HG02973 (cell line): Measurements from ENCODE around the gene AMMECR1.
"Not testable (repeated sequence)": the region's sequence is repeated elsewhere in the genome, so short reads cannot be mapped to it uniquely, and the experiment has no call there.

Experiments used
- ATAC-seq: cut with Tn5 transposase; IDR thresholded peaks from one replicate; pipeline ENCODE4 v1.9.1; 2021; ENCODE audit warnings: moderate library complexity; ENCODE audit not compliant: unreplicated experiment

Gene AMMECR1

GRCh38 chrX:110317820-110318663 is at the start of gene AMMECR1:
TSS of gene AMMECR1 (minus strand) at chrX:110318085. CDS start at chrX:110318071, 14 bp downstream.
- peak; percentile 80 for ATAC-seq

DNA sequence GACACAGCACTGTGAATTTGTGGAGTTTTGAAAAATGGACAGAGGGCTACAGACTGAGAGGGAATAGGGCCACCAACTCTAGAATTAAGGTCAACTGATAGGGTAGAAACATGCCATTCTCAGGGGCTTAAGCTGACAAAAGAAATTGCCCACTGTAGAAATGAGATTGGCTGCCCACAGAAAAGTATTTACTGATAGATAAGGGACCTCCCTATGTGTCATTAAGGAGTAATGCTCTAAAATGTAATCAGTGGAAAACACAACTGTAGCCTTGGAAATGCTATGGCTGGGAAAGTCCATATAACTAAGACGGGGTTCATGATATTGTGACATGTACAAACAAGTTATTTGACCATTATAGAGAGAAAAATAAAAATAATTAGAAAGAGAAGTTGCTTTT is 45.4 kb upstream of the AMMECR1 start:
- ATAC-seq = no peak

DNA sequence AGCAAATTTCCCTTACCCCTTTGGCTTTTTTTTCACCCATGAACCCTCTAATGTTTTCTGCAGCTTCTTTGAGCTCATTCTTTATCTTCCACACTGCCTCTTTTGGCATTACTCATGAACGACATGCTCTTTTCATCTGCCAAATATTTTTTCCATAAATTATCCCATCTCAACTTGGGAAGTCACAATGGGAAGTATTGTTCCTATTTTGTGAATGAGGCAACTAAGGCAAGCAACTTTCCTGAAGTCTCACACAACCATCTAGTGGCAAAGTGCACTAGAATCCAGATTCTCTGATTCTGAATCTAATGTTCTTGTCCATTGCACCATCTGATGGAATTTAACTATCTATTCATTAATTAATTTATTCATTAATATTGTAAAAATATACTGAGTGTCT is 41.4 kb upstream of the AMMECR1 start:
- ATAC-seq = no peak

DNA sequence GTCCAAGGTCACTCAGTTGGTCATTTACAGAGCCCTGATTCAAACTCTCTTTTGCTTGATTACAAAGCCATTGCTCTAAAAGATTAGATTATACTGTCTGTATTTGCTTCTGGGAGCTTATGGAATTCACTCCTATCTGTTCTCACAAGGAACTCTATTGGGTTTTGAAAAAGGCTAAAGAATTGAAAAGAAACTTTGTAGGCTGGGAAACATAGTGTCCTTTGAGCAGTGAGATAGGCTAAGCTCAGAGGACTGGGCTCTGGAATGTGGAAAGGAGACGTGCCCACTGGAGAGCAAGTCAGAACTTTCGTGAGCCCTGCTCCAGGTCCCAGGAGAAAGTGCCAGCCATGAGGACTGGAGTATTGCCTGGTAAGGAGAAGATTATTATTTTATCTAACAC is 40.7 kb upstream of the AMMECR1 start, which contains the start of gene RTL9:
Gene RTL9 (plus strand): TSS at position 301 of the 400 bp plus-strand sequence. CDS start 91,770 bp downstream, outside the sequence.
- ATAC-seq = no peak

DNA sequence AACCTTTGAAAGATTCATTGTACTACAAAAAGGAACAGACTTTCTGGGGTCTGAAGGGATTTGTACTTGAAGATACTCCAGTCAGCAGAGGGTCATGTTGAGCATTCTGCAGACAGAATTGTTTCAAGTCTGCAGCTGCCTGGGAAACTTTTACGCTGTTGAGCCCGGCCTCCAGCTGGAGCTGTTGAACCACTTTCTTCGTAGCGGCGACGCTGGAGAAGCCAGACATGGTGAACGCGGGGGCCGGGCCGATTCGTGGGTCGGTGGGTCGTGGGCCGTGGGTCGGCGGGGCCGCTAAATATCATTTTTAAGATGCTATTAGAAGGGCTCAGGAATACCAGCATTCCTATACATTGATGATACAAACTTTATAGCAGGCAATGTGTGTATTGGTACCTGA is 28.8 kb upstream of the AMMECR1 start:
- no peak for ATAC-seq

- peak; percentile 87 for ATAC-seq
These were observed 23.5 kb upstream of the AMMECR1 start for GRCh38 chrX:110341189-110342035.

GRCh38 chrX:110338935-110339334 is 21.1 kb upstream of the AMMECR1 start:
- no peak for ATAC-seq

DNA sequence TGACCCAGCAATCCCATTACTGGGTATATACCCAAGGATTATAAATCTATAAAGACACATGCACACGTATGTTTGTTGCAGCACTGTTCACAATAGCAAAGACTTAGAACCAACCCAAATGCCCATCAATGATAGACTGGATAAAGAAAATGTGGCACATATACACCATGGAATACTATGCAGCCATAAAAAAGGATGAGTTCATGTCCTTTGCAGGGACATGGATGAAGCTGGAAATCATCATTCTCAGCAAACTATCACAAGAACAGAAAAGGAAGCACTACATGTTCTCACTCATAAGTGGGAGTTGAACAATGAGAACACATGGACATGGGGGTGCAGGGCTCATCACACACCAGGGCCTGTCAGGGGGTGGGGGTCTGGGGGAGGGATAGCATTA is 15.6 kb upstream of the AMMECR1 start:
- ATAC-seq = not testable (repeated sequence)

DNA sequence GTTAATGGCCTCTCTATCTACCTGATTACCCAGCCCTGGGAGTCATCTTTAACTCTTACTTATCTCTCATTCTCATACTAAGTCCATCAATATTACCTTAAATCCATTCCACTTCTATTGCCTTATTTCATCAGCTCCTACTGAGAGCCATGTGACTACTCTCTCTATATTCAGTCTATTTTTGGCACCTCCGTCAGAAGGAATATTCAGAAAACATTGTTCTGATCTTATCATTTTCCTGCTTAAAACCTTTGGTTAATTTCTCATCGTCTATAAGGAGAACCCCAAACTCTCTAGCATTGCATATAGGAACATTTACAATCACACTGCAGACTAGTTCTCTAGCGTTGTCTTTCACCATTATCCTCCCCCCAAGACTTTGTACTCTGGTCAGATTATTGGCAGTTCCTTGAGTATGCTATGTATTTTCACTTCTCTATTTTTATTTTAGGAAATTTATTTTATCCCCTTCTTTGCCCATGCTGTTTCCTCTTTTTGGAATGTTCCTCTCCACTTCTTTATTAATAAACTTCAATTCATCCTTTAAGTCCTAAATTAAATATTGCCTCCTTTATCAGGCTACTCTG is 13.7 kb upstream of the AMMECR1 start:
- ATAC-seq = no peak

DNA sequence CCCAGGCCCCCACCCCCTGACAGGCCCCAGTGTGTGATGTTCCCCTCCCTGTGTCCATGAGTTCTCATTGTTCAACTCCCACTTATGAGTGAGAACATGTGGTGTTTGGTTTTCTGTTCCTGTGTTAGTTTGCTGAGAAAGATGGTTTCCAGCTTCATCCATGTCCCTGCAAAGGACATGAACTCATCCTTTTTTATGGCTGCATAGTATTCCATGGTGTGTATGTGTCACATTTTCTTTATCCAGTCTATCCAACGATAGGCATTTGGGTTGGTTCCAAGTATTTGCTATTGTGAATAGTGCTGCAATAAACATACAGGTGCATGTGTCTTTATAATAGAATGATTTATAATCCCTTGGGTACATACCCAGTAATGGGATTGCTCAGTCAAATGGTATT is 10.7 kb upstream of the AMMECR1 start:
- not testable (repeated sequence) for ATAC-seq

DNA sequence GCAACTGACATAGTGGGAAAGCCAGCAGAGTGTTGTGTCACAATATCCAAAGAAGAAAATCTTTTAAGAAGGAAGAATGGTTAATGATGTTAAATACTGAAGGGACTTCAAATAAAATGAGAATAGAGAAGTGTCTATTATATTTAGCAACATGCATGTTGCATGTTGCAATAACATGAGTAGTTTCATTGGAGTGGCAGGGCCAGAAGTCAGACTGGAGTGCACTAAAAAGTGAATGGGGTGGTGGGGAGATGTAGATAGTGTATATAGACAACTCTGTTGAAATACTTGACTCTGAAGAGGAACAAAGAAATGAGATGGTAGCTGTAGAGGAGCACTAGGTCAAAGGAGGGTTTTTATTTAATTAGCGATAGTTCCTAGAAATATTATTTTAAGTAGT is 9.5 kb upstream of the AMMECR1 start:
- no peak for ATAC-seq

- no peak for ATAC-seq
These were observed 8.8 kb upstream of the AMMECR1 start for GRCh38 chrX:110326712-110327111.

DNA sequence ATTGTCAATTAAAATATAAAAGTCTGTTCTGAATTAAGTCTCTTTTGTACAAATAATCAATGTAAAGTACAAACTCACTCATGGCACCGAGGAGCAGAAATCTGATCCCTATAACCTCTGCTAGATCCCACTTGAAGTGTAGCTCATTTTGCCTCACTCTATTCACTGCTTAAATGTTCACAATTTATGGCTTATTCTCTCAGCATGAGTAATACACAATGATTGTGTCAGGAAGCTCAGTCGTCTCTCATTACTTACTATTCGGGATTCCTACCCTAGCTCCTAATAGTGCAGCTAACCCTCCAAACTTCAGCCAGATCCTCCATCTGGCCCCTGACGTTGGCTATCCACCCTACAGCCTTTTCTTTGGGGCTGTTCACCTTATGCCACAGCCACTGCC is 4.7 kb upstream of the AMMECR1 start:
- no peak for ATAC-seq

DNA sequence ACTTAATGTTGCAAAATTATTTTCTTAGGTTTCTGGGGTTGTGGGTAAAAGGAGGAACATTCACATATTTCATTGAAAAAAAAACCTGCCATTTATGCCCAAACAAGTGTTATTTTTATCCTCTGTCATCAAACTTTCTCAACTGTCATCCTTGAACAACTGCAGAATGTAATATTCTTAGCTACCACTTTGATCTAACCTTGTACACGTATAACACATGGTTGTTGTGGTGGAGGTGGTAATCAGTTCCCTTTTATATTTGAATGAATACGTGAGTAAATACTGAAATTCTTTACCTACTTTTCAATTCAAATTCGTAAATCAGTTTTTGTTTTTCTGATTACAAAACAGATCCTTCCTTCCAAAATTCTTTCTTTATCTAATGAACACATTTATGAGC is 3.8 kb upstream of the AMMECR1 start:
- ATAC-seq = no peak

GRCh38 chrX:110321081-110321480 is 3.2 kb upstream of the AMMECR1 start:
- ATAC-seq = no peak

DNA sequence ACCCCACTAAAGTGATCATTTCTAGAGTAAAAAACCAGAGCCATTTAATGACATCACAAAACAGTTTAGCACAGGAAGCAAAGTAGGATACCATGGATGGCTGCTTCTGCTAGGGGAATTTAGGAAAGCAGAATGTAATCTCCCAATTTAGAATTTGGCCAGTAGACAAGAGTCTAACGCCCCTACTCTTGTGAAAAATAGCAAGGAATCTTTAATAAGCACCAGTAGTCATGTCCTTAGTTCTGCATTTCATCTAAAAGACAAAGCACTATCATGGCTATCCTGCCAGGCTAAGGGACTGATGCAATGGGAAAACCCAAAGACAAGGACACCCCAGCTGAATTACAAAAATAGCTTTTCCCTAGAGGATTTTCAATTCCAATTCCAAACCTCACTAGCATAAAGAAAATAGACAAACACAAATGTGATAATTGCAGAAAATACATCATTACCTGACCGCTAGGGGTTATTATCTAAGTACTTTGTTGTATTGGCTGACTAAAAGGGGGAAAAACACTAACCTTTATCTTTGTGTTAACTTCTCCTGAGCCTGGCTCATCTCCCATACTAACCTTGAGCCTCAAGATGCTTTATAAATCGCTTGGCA is 2.6 kb upstream of the AMMECR1 start:
- no peak for ATAC-seq

- no peak for ATAC-seq
These were observed 731 bp upstream of the AMMECR1 start for GRCh38 chrX:110318664-110318968.

- peak; percentile 17 for ATAC-seq
These were observed 645 bp downstream of the AMMECR1 start for GRCh38 chrX:110317061-110317819.

DNA sequence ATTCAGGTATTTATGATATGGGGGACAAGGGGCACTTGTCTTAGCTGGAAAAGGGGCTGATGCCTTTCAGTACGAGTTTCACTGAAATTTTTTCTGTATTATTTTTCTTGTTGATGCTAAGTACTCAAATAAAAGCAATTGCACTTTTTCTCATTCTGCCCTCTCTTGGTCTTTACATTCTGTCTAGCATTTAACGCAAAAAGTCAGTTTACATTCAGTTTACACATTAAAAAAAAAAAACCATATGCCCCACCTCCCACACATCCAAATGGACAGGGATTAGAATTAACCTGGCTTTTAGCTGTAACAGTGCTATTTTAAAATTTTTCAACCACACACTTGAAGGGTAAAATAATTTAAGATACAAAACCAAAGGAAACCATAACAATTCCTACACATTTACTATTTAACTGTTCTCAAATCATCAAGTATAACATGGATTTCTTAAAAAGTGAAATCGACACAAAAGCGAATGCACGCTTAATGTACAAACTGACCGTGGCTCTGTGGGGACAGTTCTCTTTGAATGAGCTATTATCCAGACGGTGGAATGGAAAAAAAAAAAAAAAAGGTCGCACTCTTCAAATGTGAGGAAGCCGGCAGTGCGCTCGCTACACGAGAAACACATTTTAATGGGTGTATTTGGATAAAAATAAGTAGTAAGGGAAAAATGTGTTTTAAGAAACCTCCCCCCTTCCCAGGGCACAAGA is 1.4 kb downstream of the AMMECR1 start:
- no peak for ATAC-seq

DNA sequence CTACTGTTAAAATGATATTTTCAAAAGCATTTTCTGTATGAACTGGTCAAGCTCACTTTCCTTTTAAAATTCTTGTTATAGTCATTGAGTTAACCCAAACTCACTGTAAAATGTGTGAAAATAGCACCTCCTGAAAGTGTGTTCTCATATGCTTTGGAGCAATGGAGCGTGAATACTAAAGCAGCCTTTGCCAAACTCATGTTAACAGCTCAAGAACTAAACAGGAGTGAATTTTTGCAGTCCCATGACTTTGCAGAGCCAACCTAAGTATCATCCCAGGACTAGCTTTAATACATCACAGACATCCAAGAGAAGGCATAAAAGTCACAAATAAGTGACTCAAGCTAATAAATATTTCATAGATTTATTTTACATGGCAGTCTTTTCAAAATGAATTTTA is 2.3 kb downstream of the AMMECR1 start:
- ATAC-seq = no peak
